Esophagus muscularis mucosa (tissue), 4 donors: Measurements from ENCODE around the gene GET4. TPM values are rescaled to one million over a fixed set of nuclear protein-coding genes. Genes with fewer than 3 reads are reported as not detected.
A peak's percentile ranks its signal among the peaks of the same experiment; 100 is the strongest.

Experiments
- DNase-seq: peaks from one replicate; pipeline ENCODE4 v3.0.0-alpha.2; 2017; ENCODE audit errors: extremely low spot score
- H3K27ac ChIP-seq, 4 donors: fragments of 200-600 bp; sonication (generic); replicated peaks in 1 of 4; 1 replicate in 3 of 4; 2 replicates in 1 of 4; pipeline ENCODE4 v1.5.1; 2016 to 2019; ENCODE audit warnings: mild to moderate bottlenecking in 1 of 4
- H3K27me3 ChIP-seq, 4 donors: fragments of 200-600 bp; sonication (generic); one replicate each; pipeline versions ENCODE4 v1.5.1 to v1.6.0; 2016 to 2019
- H3K36me3 ChIP-seq, 4 donors: fragments of 200-600 bp; sonication (generic); one replicate each; pipeline ENCODE4 v1.5.1; 2016 to 2019
- H3K4me1 ChIP-seq, 4 donors: fragments of 200-600 bp; sonication (generic); one replicate each; pipeline ENCODE4 v1.5.1; 2016 to 2019
- H3K4me3 ChIP-seq, 4 donors: fragments of 200-600 bp; sonication (generic); 1 replicate in 2 of 4; 2 replicates in 2 of 4; pipeline ENCODE4 v1.5.1; 2016 to 2019; ENCODE audit warnings: mild to moderate bottlenecking in 4 of 4, moderate library complexity in 1 of 4
- H3K9me3 ChIP-seq, 4 donors: fragments of 200-600 bp; sonication (generic); 1 replicate in 3 of 4; 2 replicates in 1 of 4; pipeline ENCODE4 v1.5.1; 2016 to 2019
- CTCF ChIP-seq, 3 experiments: fragments of 200-600 bp in 2 of 3; fragments of 450-650 bp in 1 of 3; sonication (generic) in 2 of 3; IDR thresholded peaks; one replicate each; pipeline ENCODE4 v1.5.1; 2017 to 2019; ENCODE audit warnings: antibody characterized with exemption in 3 of 3, mild to moderate bottlenecking in 2 of 3, moderate library complexity in 1 of 3
- EP300 ChIP-seq: sonication (generic); formaldehyde crosslinking; IDR thresholded peaks from one replicate; pipeline ENCODE4 v1.6.1; 2017; ENCODE audit warnings: antibody characterized with exemption
- POLR2A ChIP-seq: fragments of 450-650 bp; IDR thresholded peaks from one replicate; pipeline ENCODE4 v1.6.1; 2017; ENCODE audit warnings: antibody characterized with exemption, moderate library complexity, mild to moderate bottlenecking, low read depth
- POLR2AphosphoS5 ChIP-seq, 2 donors: sonication (generic); formaldehyde crosslinking; IDR thresholded peaks; one replicate each; pipeline ENCODE4 v1.6.1; 2017; ENCODE audit warnings: antibody characterized with exemption in 2 of 2
- WGBS: methylation state at CpG from one replicate; pipeline ENCODE4 v1.1.5; 2018; 5-methylcytosine and 5-hydroxymethylcytosine counted together
- intact Hi-C: fragments of 100-400 bp; cut with DNase I; formaldehyde crosslinking; loops from one replicate; pipeline ENCODE4 v1.15.1; 2023
- total RNA-seq, 4 donors: library from RNA; depleted of rRNA; stranded (reverse); fragments of >200 nt; gene quantifications; one replicate each; pipeline versions ENCODE4 v1.1.0 to v1.2.1, GENCODE V29; 2016

Gene GET4
- 10 to 100 TPM; 24.7 to 41.3 (median 35.2) TPM for total RNA-seq

GRCh38 chr7:876077-876971 lies at the start of gene GET4:
Gene GET4, plus strand, starts transcription at chr7:876554. Its CDS starts 92 bp downstream, at chr7:876646.
- peak; percentile 98 for DNase-seq
- H3K9me3 ChIP-seq = no peaks in the 10 kb centered on the region
- H3K27me3 ChIP-seq = no peaks in the 10 kb centered on the region
- intact Hi-C loops = no loop called here
- TF ChIP-seq POLR2A (peak; percentile 62), POLR2AphosphoS5 (IDR thresholded peaks at IDR 0.05) (peak; percentile 89 to 91), CTCF (IDR thresholded peaks at IDR 0.05) (peak; percentile 7 to 32 (median 9)), EP300 (no peak)
- peak within 1 kb of the TSS; percentile 85 to 94 (median 92) for H3K27ac ChIP-seq
- peaks cover 9 to 48% (median 24%) of the 10 kb centered on the region in 4 donors for H3K36me3 ChIP-seq
- peaks cover 61 to 88% (median 76%) of the 10 kb centered on the region in 4 donors for H3K4me1 ChIP-seq
- H3K4me3 ChIP-seq = peak within 1 kb of the TSS; percentile 84 to 97 (median 88)
- 0% methylated on average over 9 of the region's 129 CpGs for WGBS

GRCh38 chr7:828793-829561 lies 47.4 kb upstream of the GET4 start:
- Histone ChIP-seq H3K4me1 (peaks cover 92 to 97% (median 93%) of the 10 kb centered on the region in 4 donors), H3K27ac (peak overlapping the region; percentile 34 to 91 (median 64)), H3K36me3 (no peaks in the 10 kb centered on the region), H3K27me3 (no peaks in the 10 kb centered on the region), H3K9me3 (no peaks in the 10 kb centered on the region), H3K4me3 (no peak overlapping the region)
- WGBS = 87% methylated on average over 10 of the region's 14 CpGs
- intact Hi-C loops = no loop called here
- DNase-seq = no peak
- no peak for TF ChIP-seq CTCF (IDR thresholded peaks at IDR 0.05)
- no peak for TF ChIP-seq POLR2AphosphoS5 (IDR thresholded peaks at IDR 0.05)
- no peak for TF ChIP-seq EP300
- TF ChIP-seq POLR2A = no peak

GRCh38 chr7:830069-830468 lies 46.3 kb upstream of the GET4 start:
- TF ChIP-seq CTCF (IDR thresholded peaks at IDR 0.05) = no peak
- no peak for TF ChIP-seq POLR2A
- TF ChIP-seq EP300 = no peak
- no peak for TF ChIP-seq POLR2AphosphoS5 (IDR thresholded peaks at IDR 0.05)
- 68% methylated on average over 12 of the region's 12 CpGs for WGBS
- peaks cover 0 to 4% (median 0%) of the 10 kb centered on the region in 4 donors for H3K36me3 ChIP-seq
- no peaks in the 10 kb centered on the region for H3K27me3 ChIP-seq
- no peak for DNase-seq
- no peaks in the 10 kb centered on the region for H3K9me3 ChIP-seq
- H3K4me3 ChIP-seq = no peak overlapping the region
- peak overlapping the region; percentile 90 to 95 (median 92) for H3K27ac ChIP-seq
- peaks cover 92 to 97% (median 93%) of the 10 kb centered on the region in 4 donors for H3K4me1 ChIP-seq
- intact Hi-C loops = loop anchor here (10.0 kb wide), 1 partner anchor 45 kb away; no protein-coding TSS in a partner anchor

GRCh38 chr7:831596-832166 lies 44.7 kb upstream of the GET4 start:
- DNase-seq = no peak
- TF ChIP-seq CTCF (IDR thresholded peaks at IDR 0.05) (no peak), POLR2A (no peak), POLR2AphosphoS5 (IDR thresholded peaks at IDR 0.05) (peak; percentile 43 to 94), EP300 (no peak)
- H3K27me3 ChIP-seq = no peaks in the 10 kb centered on the region
- peaks cover 0 to 4% (median 0%) of the 10 kb centered on the region in 4 donors for H3K36me3 ChIP-seq
- intact Hi-C loops = loop anchor here (10.0 kb wide), 1 partner anchor 47 kb away; no protein-coding TSS in a partner anchor
- 14% methylated on average over 7 of the region's 7 CpGs for WGBS
- peak overlapping the region; percentile 19 to 51 (median 33) for H3K4me3 ChIP-seq
- no peaks in the 10 kb centered on the region for H3K9me3 ChIP-seq
- H3K4me1 ChIP-seq = peaks cover 92 to 97% (median 94%) of the 10 kb centered on the region in 4 donors
- peak overlapping the region; percentile 90 to 95 (median 92) for H3K27ac ChIP-seq
